GM18502 (cell line): ENCODE results near the gene MCOLN2.
"Not testable (repeated sequence)": the region's sequence is repeated elsewhere in the genome, so short reads cannot be mapped to it uniquely, and the experiment has no call there.

Experiments
- ATAC-seq: cut with Tn5 transposase; IDR thresholded peaks from one replicate; pipeline ENCODE4 v1.9.1; 2021; ENCODE audit warnings: mild to moderate bottlenecking; ENCODE audit not compliant: unreplicated experiment, poor library complexity

MCOLN2 gene

DNA sequence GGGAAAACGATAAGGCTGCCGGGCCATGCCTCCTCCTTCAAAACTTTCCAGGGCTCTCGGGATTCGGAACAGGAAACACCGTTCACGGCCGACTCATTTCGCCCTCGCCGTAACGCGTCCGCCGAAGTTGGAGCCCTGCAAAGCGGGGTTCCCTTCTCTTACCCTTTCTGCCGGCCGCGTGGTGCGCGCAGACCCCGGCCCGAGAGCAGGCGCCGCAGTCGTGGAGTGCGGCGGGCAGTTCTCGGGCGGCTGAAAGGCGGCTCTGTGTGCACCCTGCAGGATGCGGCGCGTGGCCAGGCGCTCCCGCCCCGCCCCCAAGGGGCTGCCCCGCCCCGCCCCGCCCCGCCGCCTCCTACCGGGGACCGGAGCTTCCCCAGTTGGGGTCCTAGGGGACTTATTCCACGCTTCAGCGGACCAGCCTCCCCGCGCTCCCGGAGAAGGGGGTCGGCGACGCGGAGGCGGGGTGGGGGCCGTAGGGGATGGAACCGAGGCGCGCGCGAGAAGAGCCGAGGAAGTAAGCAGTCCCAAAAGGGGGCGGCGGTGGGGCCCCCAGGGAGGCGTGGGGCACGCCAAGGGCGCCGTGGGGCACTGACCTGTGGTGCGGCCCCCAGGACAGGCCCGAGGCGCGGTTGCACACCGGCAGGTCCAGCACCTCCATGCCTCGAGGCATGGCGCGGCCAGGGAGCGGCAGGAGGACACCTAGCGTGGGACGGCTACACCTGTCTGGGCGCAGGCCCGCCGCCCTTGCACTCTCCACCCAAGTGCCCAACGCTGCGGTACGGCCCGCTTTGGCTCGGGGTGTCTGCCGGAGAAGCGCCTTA, at the start of gene MCOLN2:
MCOLN2 (minus strand) TSS at position 268 of the 821 bp plus-strand sequence; CDS start at position 27, 241 bp downstream.
- peak; percentile 53 for ATAC-seq

DNA sequence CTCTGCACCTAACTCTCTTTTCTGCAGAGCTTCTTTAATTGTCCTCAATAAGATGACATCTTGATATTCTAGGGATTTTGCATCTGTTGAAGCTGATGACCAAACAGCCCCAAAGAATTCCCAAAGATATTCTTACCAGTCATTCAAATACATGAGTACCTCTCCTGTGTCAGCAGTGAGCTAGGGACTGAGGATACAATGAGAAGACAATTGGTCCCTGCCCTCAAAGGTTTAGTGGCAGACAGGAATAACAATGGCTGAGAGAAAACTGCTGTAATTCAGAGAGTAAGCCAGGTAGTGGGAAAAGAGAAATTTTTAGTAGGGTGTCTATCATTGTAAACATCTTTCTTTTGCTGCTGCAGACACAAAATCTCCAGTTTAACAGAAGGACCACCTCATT, 45.5 kb upstream of the MCOLN2 start:
- no peak for ATAC-seq

DNA sequence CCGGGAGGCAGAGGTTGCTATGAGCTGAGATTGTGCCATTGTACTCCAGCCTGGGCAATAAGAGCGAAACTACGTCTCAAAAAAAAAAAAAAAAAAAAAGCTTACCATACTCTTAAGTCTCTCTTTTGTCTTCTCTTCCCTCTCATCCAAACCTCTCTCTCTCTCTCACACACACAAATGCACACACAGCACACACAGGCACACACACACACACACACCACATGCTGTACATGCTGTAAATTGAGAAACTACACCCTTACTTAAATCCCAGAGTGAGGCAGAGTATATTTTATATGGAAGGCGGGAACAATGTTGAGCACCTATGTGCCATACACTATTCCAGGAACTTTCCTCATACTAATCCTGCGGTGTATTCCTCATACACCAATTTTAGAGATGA, 44.9 kb upstream of the MCOLN2 start:
- ATAC-seq: no peak

DNA sequence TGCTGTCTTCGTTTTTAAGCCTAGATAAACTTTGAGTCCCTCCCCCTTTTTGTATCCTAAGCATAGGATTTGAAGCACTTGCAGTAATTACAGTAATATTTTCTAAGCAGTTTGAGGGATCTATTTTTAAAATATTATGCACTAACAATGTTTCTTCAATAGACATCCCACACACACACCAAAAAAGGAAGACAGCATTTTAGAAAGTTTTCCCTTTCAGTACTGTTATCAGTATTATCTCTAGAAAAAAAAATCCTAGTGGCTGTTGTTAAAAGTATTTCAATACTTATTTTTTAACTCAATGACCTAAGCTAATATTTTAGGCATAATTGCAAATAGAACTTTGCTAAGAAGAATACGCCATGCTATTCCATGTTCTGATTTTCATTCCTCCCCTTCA, 36.3 kb upstream of the MCOLN2 start:
- ATAC-seq: no peak

DNA sequence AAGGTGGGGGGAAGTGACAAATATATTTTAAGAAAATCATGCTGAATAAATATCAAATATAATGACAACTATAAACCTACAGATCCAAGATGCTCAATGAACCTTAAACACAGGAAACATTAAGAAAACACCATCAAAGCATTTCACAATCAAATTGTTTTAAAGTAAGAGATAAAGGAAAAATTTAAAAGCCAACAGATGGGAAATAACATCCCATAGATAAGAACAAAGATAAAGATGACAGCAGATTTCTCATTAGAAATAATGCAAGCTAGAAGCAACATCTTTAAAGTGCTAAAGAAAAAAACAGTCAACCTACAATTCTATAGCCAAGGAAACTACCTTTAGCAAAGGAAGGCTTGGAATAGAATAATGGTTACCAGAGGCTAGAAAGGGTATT, 33.6 kb upstream of the MCOLN2 start:
- no peak for ATAC-seq

GRCh38 chr1:85028151-85028550, 31.2 kb upstream of the MCOLN2 start:
- ATAC-seq: no peak

DNA sequence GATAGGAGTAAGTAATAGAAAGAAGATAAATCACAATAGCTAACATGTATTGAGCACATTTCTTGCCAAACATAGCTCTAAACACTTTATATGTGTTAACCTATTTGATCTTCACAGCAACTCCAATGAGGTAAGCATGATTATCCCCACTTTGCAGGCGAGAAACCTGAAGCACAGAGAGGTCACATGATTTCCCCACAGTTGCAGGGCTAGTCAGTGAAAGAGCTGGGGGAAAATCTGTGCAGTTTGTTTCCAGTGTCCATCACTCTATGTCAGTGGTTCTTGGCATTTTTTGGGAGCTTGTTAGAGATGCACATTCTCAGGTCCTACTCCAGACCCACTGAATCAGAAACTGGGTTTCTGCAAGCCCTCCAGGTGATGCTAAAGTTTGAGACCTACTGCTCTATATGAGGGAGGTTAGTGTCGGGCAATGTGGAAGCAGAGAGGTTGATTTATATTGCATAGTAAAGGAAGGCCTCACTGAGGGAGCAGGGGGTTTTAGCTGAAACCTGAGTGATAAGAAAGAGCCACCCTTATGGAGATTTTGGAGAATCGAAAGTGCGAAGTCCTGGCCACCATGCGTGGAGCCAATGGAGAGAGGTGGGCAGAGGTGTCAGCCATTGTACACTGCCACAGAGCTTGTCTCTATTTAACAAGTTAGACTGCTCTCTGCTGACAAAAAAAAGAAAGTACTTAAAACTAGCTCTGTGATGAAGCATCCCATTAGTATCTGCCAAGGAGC, 30.5 kb upstream of the MCOLN2 start:
- ATAC-seq: peak; percentile 92

DNA sequence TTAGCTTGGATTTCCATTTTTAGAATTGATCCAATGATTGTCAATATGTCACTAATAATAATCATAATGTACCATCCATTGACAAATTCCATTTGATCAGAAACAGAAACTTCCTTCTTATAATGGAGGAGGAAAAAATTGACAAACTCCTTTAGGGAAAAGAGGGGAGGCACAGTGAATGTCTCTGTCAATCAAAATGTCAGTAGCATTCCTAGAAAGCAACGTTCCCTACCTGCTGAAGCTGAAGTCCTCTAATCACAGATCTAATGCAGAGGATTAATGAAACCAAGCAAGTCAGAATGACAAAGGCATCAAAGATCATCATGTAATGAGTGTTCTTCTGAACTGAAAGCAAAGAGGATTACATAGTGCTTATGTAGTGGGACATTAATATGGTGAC, 29.0 kb upstream of the MCOLN2 start:
- ATAC-seq: no peak

- no peak for ATAC-seq
Measured at GRCh38 chr1:85024736-85025135, 27.8 kb upstream of the MCOLN2 start.

GRCh38 chr1:85022700-85023099, 25.8 kb upstream of the MCOLN2 start:
- ATAC-seq: no peak

- ATAC-seq: no peak
Measured at GRCh38 chr1:85019994-85020393, 23.1 kb upstream of the MCOLN2 start.

GRCh38 chr1:85015826-85016225, 18.9 kb upstream of the MCOLN2 start:
- ATAC-seq: no peak

DNA sequence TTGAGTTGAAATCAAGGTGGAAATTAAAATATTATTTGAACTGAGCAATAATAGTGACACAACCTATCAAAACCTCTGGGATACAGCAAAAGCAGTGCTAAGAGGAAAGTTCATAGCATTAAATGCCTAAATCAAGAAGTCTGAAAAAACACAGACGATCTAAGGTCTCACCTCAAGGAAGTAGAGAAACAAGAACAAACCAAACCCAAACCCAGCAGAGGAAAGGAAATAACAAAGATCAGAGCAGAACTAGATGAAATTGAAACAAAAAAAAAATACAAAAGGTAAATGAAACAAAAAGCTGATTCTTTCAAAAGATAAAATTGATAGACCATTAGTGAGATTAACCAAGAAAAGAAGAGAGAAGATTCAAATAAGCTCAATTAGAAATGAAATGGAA, 8.7 kb upstream of the MCOLN2 start:
- ATAC-seq: not testable (repeated sequence)

DNA sequence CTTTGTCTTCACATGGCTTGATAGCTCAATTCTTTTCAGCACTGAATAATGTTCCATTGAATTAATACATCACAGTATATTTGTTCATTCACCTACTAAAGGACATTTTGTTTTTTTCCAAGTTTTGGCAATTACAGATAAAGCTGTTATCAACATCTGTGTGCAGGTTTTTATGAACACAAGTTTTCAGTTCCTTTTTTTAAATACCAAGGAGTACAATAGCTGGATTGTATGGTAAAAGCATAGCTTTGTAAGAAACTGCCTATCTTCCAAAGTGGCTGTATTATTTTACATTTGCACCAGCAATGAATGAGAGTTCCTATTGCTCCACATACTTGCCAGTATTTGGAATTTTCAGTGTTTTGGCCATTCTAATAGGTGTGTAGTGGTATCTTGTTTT, 4.8 kb upstream of the MCOLN2 start:
- ATAC-seq: no peak

DNA sequence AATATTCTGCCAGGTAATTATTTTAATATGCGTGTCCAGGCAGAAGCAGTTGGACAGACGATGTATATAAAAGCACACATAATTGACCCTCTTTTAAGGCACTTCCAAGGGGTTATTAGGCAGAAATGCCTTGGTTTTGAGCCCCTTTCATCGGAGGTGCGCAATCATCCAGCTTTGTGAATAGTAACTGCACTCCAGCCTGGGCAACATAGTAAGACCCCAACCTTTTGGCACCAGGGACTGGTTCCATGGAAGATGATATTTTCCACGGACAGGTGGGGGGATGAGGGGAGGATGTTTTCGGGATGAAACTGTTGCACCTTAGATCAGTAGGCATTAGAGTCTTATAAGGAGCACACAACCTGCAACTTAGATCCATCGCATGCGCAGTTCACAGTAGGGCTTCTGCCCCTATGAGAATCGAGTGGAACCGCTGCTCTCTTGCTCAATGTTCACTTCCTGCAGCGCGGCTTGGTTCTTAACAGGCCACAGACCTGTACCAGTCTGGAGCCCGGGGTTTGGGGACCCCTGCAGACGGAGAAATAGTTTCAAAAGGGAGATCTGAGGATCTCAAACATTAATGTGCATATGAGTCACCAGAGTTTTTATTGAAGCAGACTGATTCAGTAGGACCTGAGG, 1.8 kb upstream of the MCOLN2 start:
- ATAC-seq: no peak

DNA sequence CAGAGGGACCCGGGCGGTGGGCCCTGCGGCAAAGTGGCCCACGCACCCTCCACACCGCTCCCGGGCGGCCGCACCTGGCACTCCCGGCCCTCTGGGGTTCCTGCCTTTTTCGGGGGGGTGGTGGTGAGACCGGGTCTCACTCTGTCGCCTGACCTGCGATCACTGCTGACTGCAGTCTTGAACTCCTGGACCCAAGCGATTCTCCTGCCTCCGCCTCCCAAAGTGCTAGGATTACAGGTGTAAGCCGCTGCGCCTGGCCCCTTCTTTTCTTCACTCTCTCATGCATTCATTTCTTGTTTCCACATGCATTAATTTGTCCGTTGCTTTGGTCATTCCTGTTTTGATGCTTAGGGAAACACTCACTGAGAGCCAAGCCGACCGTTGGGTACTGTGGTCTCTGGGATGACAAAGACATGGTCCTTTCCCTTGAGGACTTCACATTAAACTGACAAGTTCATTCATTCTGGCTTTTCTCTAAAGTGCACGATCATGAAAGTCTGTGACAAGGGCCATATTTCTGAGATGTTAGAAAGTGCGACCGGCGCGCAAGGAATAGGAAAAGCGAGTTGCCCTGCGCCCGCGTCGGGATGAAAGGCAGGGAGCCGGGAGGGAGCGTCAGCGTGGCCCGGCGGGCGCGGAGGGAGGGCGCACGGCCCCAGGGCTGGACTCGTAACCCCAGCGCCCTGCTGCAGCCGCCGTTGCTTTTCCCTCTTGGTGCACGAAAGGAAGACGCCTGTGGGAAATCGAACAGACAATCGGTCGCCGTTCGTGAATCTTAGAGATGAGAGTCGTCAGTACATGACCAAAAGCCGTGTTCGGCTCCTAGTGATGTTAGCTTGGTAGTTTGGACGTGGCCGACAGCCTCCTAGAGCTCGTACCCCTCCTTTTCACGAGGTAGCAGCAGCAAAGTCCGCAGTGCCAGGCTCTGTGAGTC, 1.0 kb upstream of the MCOLN2 start:
- no peak for ATAC-seq

DNA sequence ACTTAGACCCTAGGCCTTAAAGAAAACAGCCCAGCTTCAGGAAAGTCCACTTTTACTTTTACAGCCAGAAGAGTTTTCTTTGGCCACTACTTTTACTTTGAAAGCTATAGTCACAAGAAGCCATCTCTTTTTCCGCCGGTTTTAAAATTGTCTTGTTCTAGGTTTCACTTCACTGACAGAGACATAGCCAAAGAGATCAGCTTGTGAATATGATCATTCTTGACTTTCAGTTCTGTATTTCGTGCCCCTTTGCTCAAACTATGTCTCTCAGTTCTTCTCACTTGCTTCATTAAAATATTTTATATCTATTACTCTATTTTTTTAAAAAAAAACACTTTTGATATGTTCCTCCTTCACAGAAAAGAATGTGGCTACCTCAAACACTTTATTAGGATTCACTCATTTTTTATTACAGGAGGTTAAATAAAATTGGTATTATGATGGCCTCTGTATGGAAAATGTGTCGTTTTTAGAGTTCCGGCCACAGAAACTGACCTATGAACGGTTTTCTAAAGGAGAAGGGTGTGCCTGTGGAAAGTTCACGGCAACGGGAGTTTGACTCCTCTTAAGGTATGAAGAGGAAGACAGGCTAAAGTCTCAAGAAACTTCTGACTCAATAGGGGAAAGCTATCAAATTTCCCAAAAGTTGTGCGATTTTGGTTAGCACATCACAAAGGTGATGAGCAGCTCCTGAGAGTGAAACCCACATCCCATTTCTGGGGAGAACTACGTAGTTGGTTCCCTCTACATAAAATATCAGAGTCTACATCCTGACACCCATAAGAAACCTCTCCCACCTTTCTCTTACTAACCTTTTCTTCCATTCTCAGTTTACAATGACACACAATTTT, 1.2 kb downstream of the MCOLN2 start:
- ATAC-seq: peak; percentile 59

DNA sequence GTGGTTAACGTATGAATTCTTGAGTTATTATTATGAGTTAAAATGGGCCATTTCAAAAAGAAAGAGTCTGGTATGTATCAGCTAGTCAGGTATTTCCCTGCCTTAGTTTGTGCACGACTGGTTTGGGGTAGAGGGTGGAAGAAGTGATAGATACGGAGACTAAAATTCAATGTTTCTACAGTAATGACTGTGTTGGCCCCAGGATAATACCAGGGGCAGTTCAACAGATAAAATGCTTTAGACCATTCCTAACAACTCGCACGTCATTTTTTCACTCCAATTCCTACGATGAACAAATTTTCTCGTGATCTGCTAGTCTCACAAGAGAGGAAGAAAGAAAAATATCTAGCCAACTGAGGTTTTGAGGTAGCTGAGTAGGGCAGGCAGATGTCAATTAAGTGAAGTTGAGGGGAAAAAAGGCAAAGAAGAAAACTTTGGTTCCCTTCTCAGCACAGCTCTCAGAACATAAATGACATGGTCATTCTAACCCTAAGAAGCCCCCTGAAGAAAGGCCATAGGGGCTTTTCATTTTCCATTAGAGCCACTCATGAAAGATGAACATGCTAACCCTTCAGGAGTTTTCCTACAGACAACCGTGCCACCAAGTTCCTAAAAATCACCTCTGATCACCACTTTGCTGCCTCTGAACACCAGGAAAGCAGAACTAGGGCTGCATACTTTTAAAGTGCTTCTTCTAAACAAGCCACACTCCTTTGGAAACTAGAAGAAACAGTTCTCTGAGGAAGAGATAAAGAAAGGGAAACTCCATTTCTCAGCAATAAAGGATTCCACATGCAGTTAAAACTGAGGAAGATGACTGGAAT, 5.6 kb downstream of the MCOLN2 start:
- ATAC-seq: peak; percentile 38
